SHP77 (cell line): ENCODE data around the gene ARPC5L.

Source experiments
- DNase-seq, 2 experiments: peaks; one replicate each; lab custom pipeline; 2025; lab: John Stamatoyannopoulos, UW

The ARPC5L gene

DNA sequence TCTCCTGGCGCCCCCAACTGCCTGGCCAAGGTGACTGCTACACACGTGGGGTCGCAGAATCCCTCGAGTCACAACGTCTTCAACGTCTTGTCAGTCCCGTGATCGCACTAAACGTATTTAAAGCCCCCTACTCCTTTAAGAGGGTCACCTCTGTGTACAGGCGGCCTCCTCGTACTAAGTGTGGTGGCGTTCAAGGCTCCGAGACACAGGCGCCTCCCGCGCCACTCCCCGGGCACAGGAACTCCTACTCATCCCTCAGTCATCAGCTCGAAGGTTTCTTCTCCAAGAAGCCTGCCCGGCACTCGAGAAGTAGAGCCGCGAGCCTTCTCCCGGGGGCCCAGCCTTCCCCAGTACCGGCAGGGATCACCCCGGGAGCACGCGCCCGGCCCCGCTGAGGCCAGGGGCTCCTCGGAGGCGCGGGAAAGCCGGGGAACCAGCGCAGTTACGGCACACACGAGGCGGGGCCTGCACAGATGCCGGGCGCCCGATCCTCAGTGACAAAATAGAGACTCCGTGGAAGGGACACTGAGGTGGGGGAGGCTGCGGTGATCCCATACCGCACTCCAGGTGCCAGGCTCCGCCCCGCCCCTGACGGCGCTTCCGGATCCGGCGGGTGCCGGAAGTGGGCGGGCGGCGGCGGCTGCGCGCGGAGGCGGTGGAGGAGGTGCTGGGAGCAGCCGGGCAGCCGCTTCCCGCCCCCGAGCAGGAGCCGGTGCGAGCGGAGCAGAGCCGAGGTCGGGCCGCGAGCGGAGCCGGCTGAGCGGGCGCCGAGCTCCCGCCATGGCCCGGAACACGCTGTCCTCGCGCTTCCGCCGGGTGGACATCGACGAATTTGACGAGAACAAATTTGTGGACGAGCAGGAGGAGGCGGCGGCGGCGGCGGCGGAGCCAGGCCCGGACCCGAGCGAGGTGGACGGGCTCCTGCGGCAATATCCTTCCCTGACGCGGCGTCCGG is 6.9 kb downstream of the ARPC5L start:
- peak; percentile 76 to 86 for DNase-seq

DNA sequence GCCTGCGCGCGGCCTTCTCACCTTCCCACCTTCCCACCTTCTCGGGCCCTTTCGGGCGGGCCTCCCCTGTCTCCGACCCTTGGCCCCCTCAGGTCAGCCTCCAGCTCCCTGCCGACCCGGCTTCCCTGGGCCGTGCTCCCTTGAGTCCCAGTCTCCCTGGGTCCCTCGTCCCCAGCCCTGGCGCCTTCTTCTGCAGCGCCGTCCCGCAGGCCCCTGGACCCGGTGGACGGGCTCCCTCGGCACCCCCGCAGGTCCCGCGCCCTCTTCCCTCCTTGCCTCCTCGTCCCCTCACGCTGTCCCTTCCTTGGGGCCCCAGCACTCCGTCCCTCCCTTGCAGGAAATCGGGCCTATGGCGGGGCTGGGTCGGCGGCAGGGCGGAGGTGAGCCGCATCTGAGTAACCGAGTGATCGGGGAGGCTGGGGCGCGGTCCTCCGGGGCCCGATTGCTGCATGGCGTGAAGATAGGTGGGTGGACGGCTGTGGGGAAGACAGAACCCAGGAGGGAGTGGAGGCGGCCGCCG is 7.6 kb downstream of the ARPC5L start:
- DNase-seq = no peak

DNA sequence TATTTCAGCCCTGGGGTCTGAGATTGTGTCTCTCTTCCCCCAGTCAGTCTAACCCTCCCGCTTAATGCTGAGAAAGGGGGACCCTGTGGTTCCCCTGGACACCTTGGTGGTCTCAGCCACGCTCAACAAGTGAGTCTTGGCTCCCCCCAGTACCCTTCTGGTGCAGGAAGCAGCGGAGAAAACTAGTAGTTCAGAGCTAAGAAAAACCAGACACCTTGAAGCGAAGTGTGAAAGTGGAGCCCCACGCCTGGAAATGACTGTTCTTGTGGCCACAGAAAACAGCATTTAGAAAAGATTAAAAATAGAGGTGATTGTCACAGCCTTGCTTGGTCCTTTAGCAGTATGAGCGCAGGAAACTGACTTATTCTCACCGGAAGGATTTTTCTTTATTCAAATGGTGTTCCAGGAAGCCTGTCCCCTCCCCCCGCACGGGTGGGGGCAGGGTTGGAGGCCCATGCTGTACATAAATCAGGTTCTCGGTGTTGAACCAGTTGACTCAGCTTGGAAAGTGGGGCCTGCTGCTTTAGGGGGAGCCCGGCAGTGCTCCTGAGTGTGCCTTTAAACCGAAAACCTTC is 8.1 kb downstream of the ARPC5L start:
- DNase-seq = peak in 1 of 2 experiments; percentile 41

DNA sequence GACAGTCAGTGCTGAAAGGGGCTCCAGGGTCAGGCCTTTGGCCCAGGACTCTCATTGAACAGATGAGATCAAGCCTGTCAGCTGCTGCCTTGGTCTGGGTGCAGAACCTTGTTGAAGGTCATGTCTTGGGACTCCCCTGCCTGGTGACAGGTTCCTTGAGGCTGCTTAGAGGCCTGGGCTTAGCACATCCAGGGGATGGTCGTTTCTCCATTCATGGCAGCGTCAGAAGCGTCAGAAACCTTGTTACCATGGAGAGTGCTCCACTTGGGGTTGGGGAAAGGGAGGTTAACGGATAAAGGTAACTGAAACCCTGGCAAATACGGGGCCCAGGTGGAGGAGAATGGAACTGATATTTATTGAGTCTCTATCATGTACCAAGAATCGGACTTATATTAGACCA is 8.8 kb downstream of the ARPC5L start:
- no peak for DNase-seq

DNA sequence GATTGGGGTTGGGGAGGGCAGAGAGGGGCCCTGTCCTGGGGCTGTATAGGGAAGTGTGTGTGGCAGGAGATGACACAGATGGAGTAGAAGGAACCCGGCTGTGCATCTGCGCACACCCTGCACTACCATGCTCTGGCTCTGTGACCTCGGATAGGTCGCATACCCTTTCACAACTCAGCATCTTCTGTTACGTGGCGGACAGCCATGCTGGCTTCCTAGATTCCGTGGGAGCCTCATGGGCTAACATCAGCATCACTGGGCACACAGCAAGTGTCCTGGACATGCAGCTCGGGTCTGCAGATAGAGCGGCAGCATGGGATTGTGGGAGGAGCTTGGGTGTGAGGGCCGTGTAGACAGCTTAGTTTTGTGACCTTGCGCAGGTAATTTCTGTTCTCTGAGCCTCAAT is 9.2 kb downstream of the ARPC5L start:
- DNase-seq = no peak

DNA sequence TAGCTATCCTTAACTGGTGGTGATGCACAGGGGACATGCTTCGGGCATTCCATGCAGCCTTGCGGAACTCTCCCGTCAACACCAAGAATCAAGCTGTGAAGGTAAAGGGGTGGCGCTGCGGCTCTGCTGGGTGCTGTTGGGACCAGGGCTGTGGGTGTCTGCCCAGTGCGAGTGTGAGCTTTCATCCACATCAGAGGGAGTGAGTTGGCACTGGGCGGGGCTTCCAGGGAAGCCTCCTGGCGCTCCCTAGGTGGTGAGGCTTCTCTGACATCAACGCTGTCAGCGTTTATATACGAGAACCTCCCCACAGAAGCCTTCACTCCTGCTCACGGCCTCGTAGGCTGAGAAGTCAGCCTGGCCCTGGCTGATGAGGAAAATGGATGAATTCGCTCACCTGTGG is 11.7 kb downstream of the ARPC5L start:
- no peak for DNase-seq

DNA sequence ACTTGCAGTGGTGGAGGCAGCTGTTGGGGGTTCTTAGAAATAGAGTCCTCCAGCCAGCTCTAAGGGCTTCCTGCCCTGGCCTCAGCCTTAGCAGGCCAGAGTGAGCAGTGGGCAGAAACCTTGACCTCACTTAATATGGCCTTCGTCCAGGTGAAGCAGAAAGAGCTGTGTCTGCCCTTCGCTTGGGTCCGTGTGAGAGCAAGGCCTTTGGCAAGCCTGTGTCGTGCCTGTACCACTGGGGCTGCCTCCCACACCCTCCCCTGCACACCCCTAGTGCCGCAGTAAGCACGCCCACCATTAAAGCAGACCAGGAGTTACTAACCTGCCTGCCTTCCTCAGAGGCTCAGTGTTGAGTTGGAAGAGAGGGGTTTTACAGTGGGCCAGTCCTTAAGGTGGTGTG is 13.6 kb downstream of the ARPC5L start:
- no peak for DNase-seq

DNA sequence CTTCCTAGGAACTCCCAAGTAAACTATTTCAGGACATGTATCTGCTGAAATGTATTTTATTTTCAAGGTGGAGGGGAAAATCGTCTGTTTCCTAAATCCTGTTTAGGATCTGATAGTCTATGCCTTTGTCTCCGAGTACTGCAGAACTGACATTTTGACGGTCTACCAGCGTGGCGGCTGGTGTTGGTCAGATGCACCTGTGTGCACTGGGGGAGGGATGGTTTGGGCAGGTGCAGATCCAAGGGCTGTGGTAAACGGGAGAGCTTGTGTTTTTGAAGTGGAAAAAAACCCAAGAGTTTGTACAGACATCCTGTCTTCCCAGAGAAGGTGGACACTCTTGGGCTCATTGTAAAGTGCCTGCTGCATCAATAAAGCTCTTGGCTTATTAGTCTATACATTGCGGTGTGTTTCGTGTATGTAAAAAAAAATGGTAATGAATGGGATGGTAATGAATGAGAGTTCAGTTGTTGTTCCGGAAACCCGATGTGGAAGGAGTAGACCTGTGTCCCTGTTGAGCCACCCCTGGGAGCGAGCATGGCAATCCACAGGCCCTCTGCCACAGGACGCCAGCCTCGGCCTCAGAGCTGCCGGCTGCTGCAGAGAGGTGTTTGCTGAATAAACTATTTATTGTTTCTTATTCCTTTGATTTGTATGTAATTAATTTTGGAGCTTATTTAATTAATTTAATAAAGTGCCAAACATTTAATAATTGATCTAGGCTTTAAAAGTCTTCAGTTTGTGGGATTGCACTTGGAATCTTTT is 15.3 kb downstream of the ARPC5L start:
- no peak for DNase-seq

DNA sequence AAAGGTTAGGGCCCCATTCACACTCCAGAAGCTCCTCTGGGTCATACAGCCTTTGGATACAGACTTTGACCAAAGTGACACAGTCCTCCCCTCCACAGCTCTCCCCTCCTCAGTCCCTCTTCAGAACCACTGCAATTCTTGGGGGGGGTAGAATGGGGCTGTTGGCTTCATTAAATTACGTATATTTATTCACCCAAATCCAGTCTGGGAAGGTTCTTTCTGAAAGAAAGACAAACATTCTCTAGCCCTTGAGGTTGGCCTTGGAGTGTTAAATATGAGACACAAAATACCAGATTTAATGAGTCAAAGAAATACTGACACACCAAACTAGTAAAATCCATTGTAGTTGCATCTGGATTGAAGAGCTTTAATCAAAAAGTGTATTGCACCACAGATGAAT is 16.1 kb downstream of the ARPC5L start:
- DNase-seq = no peak

DNA sequence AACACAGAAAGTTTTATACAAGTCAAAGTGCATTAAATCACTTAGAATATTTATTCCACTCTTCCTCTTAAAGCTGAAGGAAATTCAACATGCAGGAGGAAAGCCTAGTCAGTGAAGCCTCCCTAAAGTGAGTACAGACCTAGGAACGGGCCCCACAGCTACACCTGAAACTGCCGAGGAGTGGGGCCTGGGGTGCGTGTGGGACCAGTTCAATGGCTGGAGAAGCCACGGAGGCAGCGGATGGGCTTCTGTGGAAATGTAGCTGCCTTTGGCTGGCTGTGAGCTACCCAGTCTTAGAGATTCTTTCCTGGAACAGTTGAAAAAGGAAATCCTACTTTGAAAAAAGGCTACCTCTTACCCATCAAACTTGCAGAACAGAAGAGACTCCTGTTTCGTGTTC is 16.6 kb downstream of the ARPC5L start:
- DNase-seq = no peak

DNA sequence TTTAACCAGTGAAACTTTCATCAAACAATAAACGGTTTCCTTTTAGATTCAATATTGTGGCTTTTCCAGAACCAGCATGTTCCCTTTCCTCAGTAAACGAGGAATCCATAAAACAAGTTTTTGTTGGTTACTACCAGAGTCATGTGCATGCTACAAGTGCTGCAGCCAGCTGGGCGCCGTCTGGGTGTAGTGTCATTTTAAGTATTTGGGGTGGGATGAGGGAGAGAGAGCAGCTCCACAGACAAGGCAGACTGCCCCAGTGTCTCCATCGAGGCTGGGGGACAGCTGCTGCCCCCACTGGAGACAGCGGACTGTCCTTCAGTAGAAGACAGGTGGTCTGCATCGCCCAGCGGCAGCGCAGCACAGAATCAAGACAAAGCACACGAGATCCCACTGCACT is 17.3 kb downstream of the ARPC5L start:
- DNase-seq = no peak

DNA sequence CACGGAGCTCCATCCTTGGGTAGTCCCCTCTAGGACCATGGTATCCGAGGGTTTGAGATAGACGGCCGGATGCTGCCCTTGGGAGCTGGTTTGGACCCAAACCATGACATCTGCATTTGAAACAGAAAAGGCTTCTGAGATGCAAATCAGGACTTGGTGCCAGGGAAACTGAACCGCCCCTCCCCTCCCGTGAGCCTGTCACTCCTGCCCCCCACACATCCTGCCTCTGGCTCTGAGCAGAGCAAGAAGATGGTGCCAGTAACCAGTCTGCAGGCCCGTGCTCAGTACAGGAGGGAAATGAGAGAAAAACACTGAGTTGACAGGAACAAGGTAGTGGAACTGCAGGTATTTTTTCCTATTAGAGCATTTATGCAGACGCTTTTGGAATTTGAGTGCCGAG is 18.6 kb downstream of the ARPC5L start:
- DNase-seq = no peak

DNA sequence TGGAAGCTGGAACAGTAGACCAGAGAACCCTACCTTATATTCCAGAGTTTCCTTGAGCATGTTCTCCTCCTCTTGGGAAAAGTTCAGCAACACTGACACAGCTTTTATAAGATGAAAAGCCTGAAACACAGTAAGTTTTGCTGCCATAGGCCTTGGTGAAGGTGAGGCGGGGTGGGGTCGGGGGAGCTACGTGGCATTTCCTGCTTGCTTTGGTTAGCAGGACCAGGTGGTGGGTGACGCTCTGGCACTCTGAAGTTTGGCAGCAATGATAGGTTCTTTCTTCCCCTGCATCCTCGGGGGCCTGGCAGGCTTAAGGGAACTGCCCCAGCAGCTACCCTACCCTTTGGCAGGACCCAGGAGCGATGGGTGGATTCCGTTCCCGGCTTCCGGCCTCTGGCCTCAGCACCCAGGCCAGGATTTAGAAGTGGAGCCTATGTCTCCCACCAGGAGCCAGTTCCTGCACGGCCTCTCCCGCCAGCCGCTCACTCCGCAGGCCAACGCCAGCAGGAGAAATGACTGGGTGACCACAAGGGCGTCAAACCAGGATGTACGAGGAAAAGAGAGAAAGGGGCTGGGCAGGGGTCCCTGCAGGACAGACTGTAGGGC is 19.3 kb downstream of the ARPC5L start:
- no peak for DNase-seq

DNA sequence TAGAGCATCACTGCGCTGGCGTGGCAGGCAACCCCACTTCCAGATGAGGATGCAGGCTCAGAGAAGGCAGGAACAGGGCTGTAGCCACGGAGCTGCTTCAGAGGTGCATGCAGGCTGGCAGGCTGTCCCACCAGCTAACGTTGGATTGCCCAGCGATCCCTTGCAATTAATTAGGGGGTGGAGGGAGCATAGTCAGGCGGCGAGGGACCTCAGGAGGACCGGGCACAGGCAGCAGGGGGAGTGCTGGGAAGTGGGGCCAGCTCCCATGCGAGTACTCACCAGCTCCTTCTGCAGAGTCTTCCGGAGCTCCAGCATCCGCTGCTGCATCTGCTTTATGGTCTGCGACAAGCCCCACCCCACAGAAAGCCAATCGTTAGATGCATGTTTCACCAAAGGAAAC is 20.3 kb downstream of the ARPC5L start:
- DNase-seq = no peak

DNA sequence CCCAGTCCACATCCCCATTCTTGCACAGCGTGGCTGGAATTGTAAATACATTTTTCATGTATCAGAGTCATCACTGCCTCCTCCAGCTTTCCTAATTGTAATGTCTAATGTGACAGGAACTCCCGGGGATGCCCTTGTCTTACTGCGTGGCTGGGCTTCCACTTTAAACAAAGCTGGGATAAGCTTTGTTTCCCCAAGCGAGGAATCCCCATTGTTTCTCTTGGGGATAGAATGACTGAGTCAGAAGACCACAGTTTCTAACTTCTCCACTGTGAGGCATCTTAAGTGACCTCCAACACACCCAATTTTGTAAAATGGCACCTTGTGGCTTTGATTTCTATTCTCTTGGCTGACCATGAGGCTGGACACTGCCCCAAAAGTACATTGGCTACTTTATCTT is 22.4 kb downstream of the ARPC5L start:
- DNase-seq = no peak

DNA sequence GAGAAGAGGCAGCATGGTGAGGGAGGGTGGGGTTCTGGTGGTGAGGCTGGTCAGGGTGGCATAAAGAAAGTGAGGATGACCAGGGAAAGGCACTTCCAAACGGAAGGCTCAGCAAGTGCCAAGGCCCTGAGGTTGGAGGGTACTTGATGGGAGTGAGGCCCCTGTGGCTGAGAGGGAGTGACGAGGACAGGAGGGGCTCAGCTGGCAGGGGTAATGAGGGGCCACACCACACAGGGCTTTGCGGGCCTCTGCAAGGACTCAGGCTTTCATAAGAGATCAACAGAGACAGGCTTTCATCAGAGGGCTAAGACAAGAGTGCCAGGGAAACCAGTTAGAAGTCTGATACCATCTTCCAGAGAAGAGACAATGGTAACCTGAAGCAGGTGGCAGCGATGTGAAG is 23.6 kb downstream of the ARPC5L start:
- no peak for DNase-seq

DNA sequence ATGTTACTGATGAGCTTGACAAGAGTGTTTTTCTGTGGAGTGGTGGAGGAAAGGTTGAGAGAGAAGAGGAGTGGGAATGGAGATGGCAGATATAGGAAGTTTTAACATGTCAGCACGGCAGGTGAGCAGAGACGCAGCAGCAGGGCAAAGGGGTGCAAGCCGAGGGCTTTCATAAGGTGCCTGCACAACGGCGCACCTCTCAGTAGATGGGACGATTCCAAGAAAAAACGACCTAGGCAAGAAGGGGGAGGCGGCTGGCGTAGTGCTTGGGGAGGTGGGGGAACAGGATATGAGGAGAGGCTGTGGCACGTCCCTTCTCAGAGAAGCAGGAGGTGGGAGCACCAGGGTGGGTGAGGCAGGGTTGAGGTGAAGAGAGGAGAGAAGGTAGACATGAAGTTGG is 24.5 kb downstream of the ARPC5L start:
- DNase-seq = no peak

DNA sequence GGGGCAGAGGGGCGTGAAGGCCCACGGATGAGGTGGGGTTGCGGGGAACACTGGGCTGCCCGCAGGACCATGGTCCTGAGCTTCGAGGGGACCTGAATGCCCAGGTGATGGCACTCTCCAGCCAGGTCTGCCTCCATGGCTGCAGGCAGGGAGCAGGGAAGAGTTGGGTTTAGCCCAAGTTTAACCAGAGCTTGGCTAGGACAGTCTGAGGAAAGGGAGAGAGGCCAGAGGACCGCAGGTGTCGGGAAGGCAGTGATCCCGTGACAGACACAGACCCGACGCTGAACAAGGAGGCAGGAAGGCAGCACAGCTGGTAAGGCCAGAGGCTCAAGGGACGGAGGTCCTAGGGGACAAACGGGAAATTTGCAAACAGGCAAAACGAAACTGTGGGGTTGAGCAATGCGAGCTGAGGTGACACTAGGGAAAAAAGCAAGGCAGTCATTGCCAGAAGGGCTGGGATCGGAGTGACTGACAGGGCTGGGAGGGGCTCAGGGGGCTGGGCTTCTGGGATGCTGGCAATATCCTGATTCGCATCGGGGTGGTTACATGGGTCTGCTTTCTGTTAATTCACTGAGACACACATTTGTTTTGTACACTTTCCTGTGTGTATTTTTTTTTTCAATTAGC is 25.0 kb downstream of the ARPC5L start:
- no peak for DNase-seq

DNA sequence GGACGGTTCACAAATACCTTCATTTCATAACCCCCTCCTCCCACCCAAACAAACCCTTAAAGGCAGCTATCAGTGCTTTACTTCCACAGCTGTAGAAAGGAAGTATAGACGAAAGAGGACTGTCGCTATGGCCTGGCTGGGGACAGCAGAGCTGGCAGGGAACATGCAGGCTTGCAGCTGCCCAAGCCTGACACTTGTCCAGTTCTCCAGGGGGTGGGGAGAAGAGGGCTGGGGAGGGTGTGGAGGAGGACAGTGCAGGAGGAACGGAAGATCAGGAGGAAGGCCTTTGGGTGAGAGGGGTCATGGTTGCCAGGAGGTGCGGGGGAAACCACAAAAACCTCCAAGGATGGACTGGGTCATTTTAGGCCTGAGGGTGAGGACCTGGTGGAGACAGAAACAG is 25.9 kb downstream of the ARPC5L start:
- DNase-seq = no peak

DNA sequence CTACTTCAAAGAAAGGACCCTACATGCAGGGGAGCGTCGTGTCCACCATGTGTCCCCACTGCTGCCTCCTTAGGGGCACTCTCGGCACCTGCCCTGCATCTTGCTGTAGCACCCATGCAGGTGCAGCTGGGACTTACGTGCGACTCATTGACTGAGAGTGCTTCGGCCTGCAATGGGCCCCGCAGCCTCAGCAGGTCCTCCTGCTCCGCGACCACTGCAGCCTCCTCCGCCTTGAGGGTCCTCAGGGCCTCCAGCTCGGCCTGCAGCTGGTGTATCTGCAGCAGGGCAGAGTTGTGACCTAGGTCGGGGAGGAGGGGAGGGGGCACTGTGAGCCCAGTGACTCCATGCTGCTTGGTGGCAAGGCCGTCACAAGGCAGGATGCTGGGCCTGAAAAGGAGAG is 27.1 kb downstream of the ARPC5L start:
- DNase-seq = no peak

DNA sequence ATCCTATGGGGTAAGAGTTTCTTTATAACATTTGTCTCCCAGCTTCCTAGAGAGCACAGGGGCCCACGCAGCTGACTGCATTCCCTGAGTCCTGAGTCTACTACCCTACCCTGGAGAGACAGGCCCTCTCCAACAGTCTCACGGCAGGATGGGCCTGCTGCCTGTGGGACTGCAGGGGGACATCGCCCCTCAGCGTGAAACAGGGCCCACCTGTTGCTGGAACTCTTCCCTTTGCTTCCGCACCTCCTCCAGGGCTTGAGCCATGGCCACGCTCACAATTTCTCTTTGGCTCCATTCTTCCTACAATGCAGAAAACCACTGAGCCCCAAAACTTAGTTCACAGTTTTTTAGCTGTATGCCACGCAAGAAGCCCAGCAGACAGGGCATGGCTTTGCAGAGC is 28.2 kb downstream of the ARPC5L start:
- no peak for DNase-seq
